HepG2 (cell line): ENCODE measurements around the gene TBC1D14. TPM values are rescaled to one million over a fixed set of nuclear protein-coding genes. Genes with fewer than 3 reads are reported as not detected.
A peak's percentile ranks its signal among the peaks of the same experiment; 100 is the strongest.

Source experiments
- ATF7-NPFF ChIP-seq: sonication (generic); formaldehyde crosslinking; IDR thresholded peaks from 2 replicates; pipeline ENCODE4 v1.8.1; 2023; ENCODE audit warnings: mild to moderate bottlenecking, low read depth, missing genetic modification reagents, moderate library complexity
- KAT7 ChIP-seq: IDR thresholded peaks from 2 replicates; pipeline ENCODE4 v1.6.1; 2018; ENCODE audit warnings: borderline replicate concordance, missing compliant biosample characterization
- MAZ ChIP-seq, 2 experiments: sonication (generic) in 1 of 2; formaldehyde crosslinking in 1 of 2; IDR thresholded peaks; 2 replicates each; pipeline versions ENCODE4 v1.5.0 to v1.6.1; 2012 to 2020; ENCODE audit warnings: low read depth in 2 of 2, mild to moderate bottlenecking in 2 of 2, borderline replicate concordance in 1 of 2, improper control_type of control experiment in 1 of 2, low read length in 1 of 2, missing genetic modification reagents in 1 of 2, moderate library complexity in 1 of 2
- MXD4 ChIP-seq: IDR thresholded peaks from 2 replicates; pipeline ENCODE4 v1.6.1; 2016; ENCODE audit warnings: mild to moderate bottlenecking, missing biosample characterization, missing genetic modification reagents
- NRL ChIP-seq: sonication (generic); formaldehyde crosslinking; IDR thresholded peaks from 2 replicates; pipeline ENCODE4 v1.5.0; 2020; ENCODE audit warnings: missing genetic modification reagents, mild to moderate bottlenecking, moderate library complexity, borderline replicate concordance
- PRPF4 ChIP-seq: fragments of 200-400 bp; formaldehyde crosslinking; IDR thresholded peaks from 2 replicates; pipeline ENCODE4 v1.6.1; 2016; ENCODE audit warnings: low read length, low read depth; ENCODE audit not compliant: poor library complexity, severe bottlenecking
- RBM22 ChIP-seq: fragments of 200-400 bp; formaldehyde crosslinking; optimal IDR thresholded peaks from 2 replicates; pipeline ENCODE3; 2017; ENCODE audit warnings: mild to moderate bottlenecking, low read length, moderate library complexity
- REXO4 ChIP-seq: sonication (generic); formaldehyde crosslinking; IDR thresholded peaks from 2 replicates; pipeline ENCODE4 v1.8.0; 2022; ENCODE audit warnings: missing genetic modification reagents, mild to moderate bottlenecking, borderline replicate concordance
- RNF2 ChIP-seq: fragments of 450-650 bp; conservative IDR thresholded peaks from 2 replicates; pipeline ENCODE4 v1.6.1; 2016; ENCODE audit warnings: low read depth
- SRSF1 ChIP-seq: fragments of 200-400 bp; formaldehyde crosslinking; optimal IDR thresholded peaks from 2 replicates; pipeline ENCODE3; 2017; ENCODE audit warnings: mild to moderate bottlenecking, low read depth, low read length, moderate library complexity
- ZFY ChIP-seq: sonication (generic); formaldehyde crosslinking; IDR thresholded peaks from 2 replicates; pipeline ENCODE4 v1.4.0; 2020; ENCODE audit warnings: missing genetic modification reagents
- ZMYM3 ChIP-seq: sonication (generic); formaldehyde crosslinking; IDR thresholded peaks from 2 replicates; pipeline ENCODE4 v1.5.1; 2020; ENCODE audit warnings: mild to moderate bottlenecking, missing genetic modification reagents
- ZNF24 ChIP-seq: fragments of 450-650 bp; IDR thresholded peaks from 2 replicates; pipeline ENCODE4 v1.6.1; 2017; ENCODE audit warnings: antibody characterized with exemption, mild to moderate bottlenecking
- ZNF678 ChIP-seq: sonication (generic); formaldehyde crosslinking; IDR thresholded peaks from 2 replicates; pipeline ENCODE4 v1.4.0; 2020; ENCODE audit warnings: mild to moderate bottlenecking, missing genetic modification reagents
- ZNF747 ChIP-seq: sonication (generic); formaldehyde crosslinking; IDR thresholded peaks from 2 replicates; pipeline ENCODE4 v1.8.1; 2023; ENCODE audit warnings: missing genetic modification reagents, mild to moderate bottlenecking, borderline replicate concordance
- ZNF782 ChIP-seq: sonication (generic); formaldehyde crosslinking; IDR thresholded peaks from 2 replicates; pipeline ENCODE4 v1.4.0; 2020; ENCODE audit warnings: missing genetic modification reagents, mild to moderate bottlenecking, borderline replicate concordance
- ZNF879 ChIP-seq: sonication (generic); formaldehyde crosslinking; IDR thresholded peaks from 2 replicates; pipeline ENCODE4 v1.8.1; 2023; ENCODE audit warnings: missing genetic modification reagents
- polyA plus RNA-seq, 8 experiments: library from polyadenylated mRNA; depleted of rRNA in 3 of 8; stranded (reverse) in 7 of 8; unstranded in 1 of 8; fragments of >200 nt; fragmentation: Illumina TruSeq in 4 of 8; extraction: Trizol in 4 of 8; gene quantifications; 2 replicates each; pipeline versions ENCODE4 v1.2.1 to v1.2.3, GENCODE V29; 2011 to 2016; ENCODE audit warnings: low read depth in 4 of 8, missing spikeins in 1 of 8, mixed read lengths in 1 of 8; ENCODE audit not compliant: insufficient read depth in 1 of 8
- total RNA-seq, 5 experiments: library from RNA; depleted of rRNA; stranded (reverse); fragments of >200 nt; fragmentation: Illumina TruSeq; extraction: Trizol; gene quantifications; 2 replicates each; pipeline ENCODE4 v1.2.3, GENCODE V29; 2016; ENCODE audit warnings: low read depth in 1 of 5
- TF ChIP-seq, protein P1 (sequence below): sonication (generic); formaldehyde crosslinking; IDR thresholded peaks from 2 replicates; pipeline ENCODE4 v1.5.0; 2020; ENCODE audit warnings: mild to moderate bottlenecking, missing genetic modification reagents, borderline replicate concordance
- TF ChIP-seq, protein P2 (sequence below): sonication (generic); formaldehyde crosslinking; IDR thresholded peaks from 2 replicates; pipeline ENCODE4 v1.5.0; 2020; ENCODE audit warnings: missing genetic modification reagents
- TF ChIP-seq, protein P3 (sequence below): sonication (generic); formaldehyde crosslinking; IDR thresholded peaks from 2 replicates; pipeline ENCODE4 v1.5.1; 2020; ENCODE audit warnings: mild to moderate bottlenecking, missing genetic modification reagents, borderline replicate concordance
- TF ChIP-seq, protein P4 (sequence below): sonication (generic); formaldehyde crosslinking; IDR thresholded peaks from 2 replicates; pipeline ENCODE4 v1.4.0; 2020; ENCODE audit warnings: missing genetic modification reagents

The TBC1D14 gene
- total and polyA plus RNA-seq, 2 of the 13 experiments (the other 11 are each of a cell fraction or from before 2014, with no cell fraction given), result 29.5 to 46.5 TPM

DNA sequence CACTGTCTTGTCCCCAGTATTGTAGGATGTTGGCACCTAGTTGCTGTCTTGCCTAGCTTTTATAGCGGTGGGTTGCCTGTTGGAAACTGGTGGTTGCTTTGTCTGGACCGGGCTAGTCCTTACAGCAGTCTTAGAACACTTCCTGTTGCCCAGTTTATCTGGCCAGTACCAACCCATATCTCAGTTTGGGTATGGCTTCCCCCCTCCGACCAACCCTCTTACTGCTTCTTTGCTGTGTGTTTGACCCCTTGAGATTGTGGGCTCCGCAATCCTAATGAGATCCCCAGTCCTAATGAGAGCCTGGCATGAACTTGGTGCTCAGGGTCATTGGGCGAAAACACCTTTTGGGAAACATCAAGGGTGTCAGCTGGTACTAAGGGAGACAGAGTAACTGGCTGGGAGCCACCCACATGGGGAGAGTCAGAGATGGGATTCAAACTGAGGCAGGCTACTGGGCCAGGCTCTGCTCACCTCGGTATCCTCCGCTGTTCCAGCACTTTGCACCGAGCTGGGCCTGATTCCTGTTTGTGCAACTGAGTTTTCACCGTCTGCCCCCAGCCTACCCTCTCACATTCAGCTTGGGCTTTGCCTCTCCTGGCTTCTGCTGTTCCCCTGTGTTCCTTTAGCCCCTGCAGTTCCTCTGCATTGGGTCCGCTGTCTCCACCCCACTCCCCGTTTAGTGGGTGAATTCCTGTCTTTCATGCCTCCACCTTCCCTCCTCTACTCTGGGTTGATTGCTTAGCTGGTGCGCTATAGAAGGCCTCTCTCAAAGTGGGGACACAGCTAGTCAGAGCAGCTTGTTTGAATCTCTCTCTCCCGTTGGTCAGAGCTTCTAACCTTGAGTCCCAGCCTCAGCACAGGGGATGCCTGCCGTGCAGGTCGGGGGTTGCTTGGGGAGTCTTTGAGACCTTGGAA is 1.6 kb downstream of the TBC1D14 start (continued):
- peak; percentile 60; the same call in 1 of the 2 replicates for TF ChIP-seq ZMYM3 (CRISPR knock-in tag)
- TF ChIP-seq RBM22, result peak; percentile 66
- no peak for TF ChIP-seq ZNF747
- no peak for TF ChIP-seq ZNF782
- TF ChIP-seq, protein P1, sequence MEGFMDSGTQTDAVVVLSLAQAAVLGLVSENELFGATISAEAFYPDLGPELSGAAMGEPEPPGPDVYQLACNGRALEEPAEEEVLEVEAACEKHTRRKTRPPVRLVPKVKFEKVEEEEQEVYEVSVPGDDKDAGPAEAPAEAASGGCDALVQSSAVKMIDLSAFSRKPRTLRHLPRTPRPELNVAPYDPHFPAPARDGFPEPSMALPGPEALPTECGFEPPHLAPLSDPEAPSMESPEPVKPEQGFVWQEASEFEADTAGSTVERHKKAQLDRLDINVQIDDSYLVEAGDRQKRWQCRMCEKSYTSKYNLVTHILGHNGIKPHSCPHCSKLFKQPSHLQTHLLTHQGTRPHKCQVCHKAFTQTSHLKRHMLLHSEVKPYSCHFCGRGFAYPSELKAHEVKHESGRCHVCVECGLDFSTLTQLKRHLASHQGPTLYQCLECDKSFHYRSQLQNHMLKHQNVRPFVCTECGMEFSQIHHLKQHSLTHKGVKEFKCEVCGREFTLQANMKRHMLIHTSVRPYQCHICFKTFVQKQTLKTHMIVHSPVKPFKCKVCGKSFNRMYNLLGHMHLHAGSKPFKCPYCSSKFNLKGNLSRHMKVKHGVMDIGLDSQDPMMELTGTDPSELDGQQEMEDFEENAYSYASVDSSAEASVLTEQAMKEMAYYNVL (CRISPR knock-in tag), result no peak
- no peak for TF ChIP-seq ZNF879 (CRISPR knock-in tag)
- TF ChIP-seq ZNF24, result no peak
- 0 out of 2 replicates have a peak, but pooled peaks have one; percentile 15 for TF ChIP-seq ZFY (CRISPR knock-in tag)
- TF ChIP-seq, protein P2, sequence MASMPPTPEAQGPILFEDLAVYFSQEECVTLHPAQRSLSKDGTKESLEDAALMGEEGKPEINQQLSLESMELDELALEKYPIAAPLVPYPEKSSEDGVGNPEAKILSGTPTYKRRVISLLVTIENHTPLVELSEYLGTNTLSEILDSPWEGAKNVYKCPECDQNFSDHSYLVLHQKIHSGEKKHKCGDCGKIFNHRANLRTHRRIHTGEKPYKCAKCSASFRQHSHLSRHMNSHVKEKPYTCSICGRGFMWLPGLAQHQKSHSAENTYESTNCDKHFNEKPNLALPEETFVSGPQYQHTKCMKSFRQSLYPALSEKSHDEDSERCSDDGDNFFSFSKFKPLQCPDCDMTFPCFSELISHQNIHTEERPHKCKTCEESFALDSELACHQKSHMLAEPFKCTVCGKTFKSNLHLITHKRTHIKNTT, result no peak
- 0 out of 2 replicates have a peak, but pooled peaks have one; percentile 22 for TF ChIP-seq KAT7 (CRISPR knock-in tag)
- TF ChIP-seq MXD4, result no peak
- TF ChIP-seq SRSF1, result no peak
- TF ChIP-seq, protein P3, sequence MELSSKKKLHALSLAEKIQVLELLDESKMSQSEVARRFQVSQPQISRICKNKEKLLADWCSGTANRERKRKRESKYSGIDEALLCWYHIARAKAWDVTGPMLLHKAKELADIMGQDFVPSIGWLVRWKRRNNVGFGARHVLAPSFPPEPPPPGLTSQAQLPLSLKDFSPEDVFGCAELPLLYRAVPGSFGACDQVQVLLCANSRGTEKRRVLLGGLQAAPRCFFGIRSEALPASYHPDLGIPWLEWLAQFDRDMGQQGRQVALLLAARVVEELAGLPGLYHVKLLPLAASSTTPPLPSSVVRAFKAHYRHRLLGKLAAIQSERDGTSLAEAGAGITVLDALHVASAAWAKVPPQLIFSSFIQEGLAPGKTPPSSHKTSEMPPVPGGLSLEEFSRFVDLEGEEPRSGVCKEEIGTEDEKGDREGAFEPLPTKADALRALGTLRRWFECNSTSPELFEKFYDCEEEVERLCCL (CRISPR knock-in tag), result no peak
- TF ChIP-seq, protein P4, sequence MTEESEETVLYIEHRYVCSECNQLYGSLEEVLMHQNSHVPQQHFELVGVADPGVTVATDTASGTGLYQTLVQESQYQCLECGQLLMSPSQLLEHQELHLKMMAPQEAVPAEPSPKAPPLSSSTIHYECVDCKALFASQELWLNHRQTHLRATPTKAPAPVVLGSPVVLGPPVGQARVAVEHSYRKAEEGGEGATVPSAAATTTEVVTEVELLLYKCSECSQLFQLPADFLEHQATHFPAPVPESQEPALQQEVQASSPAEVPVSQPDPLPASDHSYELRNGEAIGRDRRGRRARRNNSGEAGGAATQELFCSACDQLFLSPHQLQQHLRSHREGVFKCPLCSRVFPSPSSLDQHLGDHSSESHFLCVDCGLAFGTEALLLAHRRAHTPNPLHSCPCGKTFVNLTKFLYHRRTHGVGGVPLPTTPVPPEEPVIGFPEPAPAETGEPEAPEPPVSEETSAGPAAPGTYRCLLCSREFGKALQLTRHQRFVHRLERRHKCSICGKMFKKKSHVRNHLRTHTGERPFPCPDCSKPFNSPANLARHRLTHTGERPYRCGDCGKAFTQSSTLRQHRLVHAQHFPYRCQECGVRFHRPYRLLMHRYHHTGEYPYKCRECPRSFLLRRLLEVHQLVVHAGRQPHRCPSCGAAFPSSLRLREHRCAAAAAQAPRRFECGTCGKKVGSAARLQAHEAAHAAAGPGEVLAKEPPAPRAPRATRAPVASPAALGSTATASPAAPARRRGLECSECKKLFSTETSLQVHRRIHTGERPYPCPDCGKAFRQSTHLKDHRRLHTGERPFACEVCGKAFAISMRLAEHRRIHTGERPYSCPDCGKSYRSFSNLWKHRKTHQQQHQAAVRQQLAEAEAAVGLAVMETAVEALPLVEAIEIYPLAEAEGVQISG, result 0 out of 2 replicates have a peak, but pooled peaks have one; percentile 13
- no peak for TF ChIP-seq ZNF678 (CRISPR knock-in tag)
- TF ChIP-seq PRPF4, result no peak
- no peak for TF ChIP-seq RNF2
- no peak for TF ChIP-seq REXO4 (CRISPR knock-in tag)
- TF ChIP-seq MAZ (IDR thresholded peaks at IDR 0.05; ENCODE audit: borderline replicate concordance, low read depth, low read length), result no peak
- TF ChIP-seq MAZ (CRISPR knock-in tag; IDR thresholded peaks at IDR 0.05; ENCODE audit: low read depth), result no peak
- TF ChIP-seq ATF7-NPFF (CRISPR knock-in tag), result no peak
- 0 out of 2 replicates have a peak, but pooled peaks have one; percentile 44 for TF ChIP-seq NRL (CRISPR knock-in tag)
